ENCODE results near the gene FN1.

DNA sequence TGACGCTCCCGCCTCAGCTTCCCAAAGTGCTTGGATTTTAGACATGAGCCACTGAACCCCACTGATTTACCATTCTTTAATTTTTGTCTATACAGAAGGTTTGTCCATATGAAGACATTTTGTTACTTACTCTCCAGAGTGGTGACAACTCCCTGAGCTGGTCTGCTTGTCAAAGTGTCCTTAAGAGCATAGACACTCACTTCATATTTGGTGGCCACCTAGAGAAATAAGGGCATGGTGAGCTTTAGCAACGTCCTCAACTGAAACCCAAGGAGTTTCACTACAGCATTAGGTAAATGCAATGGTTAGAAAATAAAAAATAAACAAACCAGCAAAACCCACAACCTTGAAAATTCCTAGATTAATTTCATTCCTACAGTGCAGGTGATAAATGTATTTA, 57.8 kb downstream of the FN1 start:
- no peak for TF ChIP-seq CTCF (IDR thresholded peaks at IDR 0.05)
- TF ChIP-seq POLR2A (IDR thresholded peaks at IDR 0.05), result no peak
- no peak for TF ChIP-seq EP300 (IDR thresholded peaks at IDR 0.05)
